Gastrocnemius medialis (tissue), 4 donors: ENCODE results near the gene MCM5. TPM values are rescaled to one million over a fixed set of nuclear protein-coding genes. Genes with fewer than 3 reads are reported as not detected.

Experiments used
- ATAC-seq, 2 donors: fragments of 150-250 bp; one replicate each; pipeline ENCODE4 v1.9.1; 2016
- DNase-seq, 2 donors: peaks; one replicate each; pipeline ENCODE4 v3.0.0-alpha.2; 2019
- H3K27ac ChIP-seq, 4 donors: fragments of 200-600 bp; sonication (generic); 1 replicate in 1 of 4; 2 replicates in 3 of 4; pipeline ENCODE4 v1.5.1; 2016 to 2018; ENCODE audit warnings: mild to moderate bottlenecking in 2 of 4, moderate library complexity in 1 of 4
- H3K27me3 ChIP-seq, 3 donors: fragments of 200-600 bp; sonication (generic) in 2 of 3; 1 replicate in 1 of 3; 2 replicates in 2 of 3; pipeline versions ENCODE4 v1.5.1 to v1.6.0; 2016 to 2019; ENCODE audit warnings: mild to moderate bottlenecking in 1 of 3, moderate library complexity in 1 of 3
- H3K36me3 ChIP-seq, 2 donors: fragments of 200-600 bp; sonication (generic) in 1 of 2; one replicate each; pipeline ENCODE4 v1.5.1; 2017 to 2018
- H3K4me1 ChIP-seq, 2 donors: fragments of 200-600 bp; sonication (generic) in 1 of 2; one replicate each; pipeline ENCODE4 v1.5.1; 2016 to 2017; ENCODE audit warnings: mild to moderate bottlenecking in 2 of 2
- H3K4me3 ChIP-seq, 4 donors: fragments of 200-600 bp; sonication (generic) in 3 of 4; 1 replicate in 1 of 4; 2 replicates in 3 of 4; pipeline ENCODE4 v1.5.1; 2016 to 2019; ENCODE audit warnings: mild to moderate bottlenecking in 2 of 4
- H3K9me3 ChIP-seq, 3 donors: fragments of 200-600 bp; sonication (generic) in 2 of 3; 1 replicate in 1 of 3; 2 replicates in 2 of 3; pipeline ENCODE4 v1.5.1; 2016 to 2019
- CTCF ChIP-seq, 5 experiments: fragments of 450-650 bp in 3 of 5; fragments of 200-600 bp in 2 of 5; sonication (generic) in 2 of 5; IDR thresholded peaks in 4 of 5; conservative IDR thresholded peaks in 1 of 5; 1 replicate in 4 of 5; 2 replicates in 1 of 5; pipeline ENCODE4 v1.5.1; 2016 to 2019; ENCODE audit warnings: antibody characterized with exemption in 5 of 5, mild to moderate bottlenecking in 3 of 5, moderate library complexity in 3 of 5
- POLR2A ChIP-seq, 2 donors: fragments of 450-650 bp; IDR thresholded peaks; one replicate each; pipeline ENCODE4 v1.6.1; 2017; ENCODE audit warnings: antibody characterized with exemption in 2 of 2, mild to moderate bottlenecking in 2 of 2, moderate library complexity in 2 of 2
- in situ Hi-C, 4 donors: fragments of 200-750 bp; cut with MboI; loops; one replicate each; pipeline versions ENCODE4 v1.15.0 to v1.8.0; 2017; ENCODE audit warnings: low sequenced_read_pairs in 4 of 4
- intact Hi-C: fragments of 100-400 bp; cut with DNase I; formaldehyde crosslinking; loops from one replicate; pipeline ENCODE4 v1.15.1; 2023; ENCODE audit warnings: low total_unique reads
- total RNA-seq, 4 donors: library from RNA; depleted of rRNA; stranded (reverse); fragments of >200 nt; gene quantifications; one replicate each; pipeline versions ENCODE4 v1.1.0 to v1.2.3, GENCODE V29; 2016

Gene MCM5
- total RNA-seq, 4 donors from 2014 or later, result 7.1 to 19.3 (median 14.9) TPM

GRCh38 chr22:35409783-35410662 lies 10.1 kb downstream of the MCM5 start:
- H3K9me3 ChIP-seq, result no peaks in the 10 kb centered on the region
- no peaks in the 10 kb centered on the region for H3K4me1 ChIP-seq
- H3K27ac ChIP-seq, result no peak overlapping the region
- no peaks in the 10 kb centered on the region for H3K27me3 ChIP-seq
- no peak for ATAC-seq
- H3K4me3 ChIP-seq, result no peak overlapping the region
- TF ChIP-seq POLR2A (IDR thresholded peaks at IDR 0.05) (no peak), CTCF (IDR thresholded peaks at IDR 0.05 in 4 of 5, conservative IDR thresholded peaks at IDR 0.05 in 1 of 5) (no peak)
- H3K36me3 ChIP-seq, result peaks cover 0 to 69% of the 10 kb centered on the region in 2 donors
- intact Hi-C loops, result no loop called here
- DNase-seq, result no peak
- in situ Hi-C loops, result no loop called here

GRCh38 chr22:35410663-35411034 lies 10.7 kb downstream of the MCM5 start:
- Histone ChIP-seq H3K4me3 (no peak overlapping the region), H3K27me3 (no peaks in the 10 kb centered on the region), H3K9me3 (no peaks in the 10 kb centered on the region), H3K36me3 (peaks cover 0 to 75% of the 10 kb centered on the region in 2 donors), H3K4me1 (no peaks in the 10 kb centered on the region), H3K27ac (no peak overlapping the region)
- TF ChIP-seq POLR2A (IDR thresholded peaks at IDR 0.05), result no peak
- no peak for TF ChIP-seq CTCF (IDR thresholded peaks at IDR 0.05 in 4 of 5, conservative IDR thresholded peaks at IDR 0.05 in 1 of 5)
- intact Hi-C loops, result no loop called here
- ATAC-seq (no peak), DNase-seq (no peak)
- in situ Hi-C loops, result no loop called here

- H3K9me3 ChIP-seq, result no peaks in the 10 kb centered on the region
- intact Hi-C loops (no loop called here), in situ Hi-C loops (no loop called here)
- H3K4me3 ChIP-seq, result no peak overlapping the region
- H3K36me3 ChIP-seq, result peaks cover 0 to 79% of the 10 kb centered on the region in 2 donors
- DNase-seq (no peak), ATAC-seq (no peak)
- no peaks in the 10 kb centered on the region for H3K27me3 ChIP-seq
- no peak for TF ChIP-seq CTCF (IDR thresholded peaks at IDR 0.05 in 4 of 5, conservative IDR thresholded peaks at IDR 0.05 in 1 of 5)
- no peak for TF ChIP-seq POLR2A (IDR thresholded peaks at IDR 0.05)
- H3K27ac ChIP-seq, result no peak overlapping the region
- no peaks in the 10 kb centered on the region for H3K4me1 ChIP-seq
Observed at GRCh38 chr22:35411102-35411501, 11.2 kb downstream of the MCM5 start.

- intact Hi-C loops, result no loop called here
- no peak for DNase-seq
Observed at GRCh38 chr22:35413624-35414023, 13.7 kb downstream of the MCM5 start.

More at GRCh38 chr22:35413624-35414023, 13.7 kb downstream of the MCM5 start:
- Histone ChIP-seq H3K27ac (no peak overlapping the region), H3K27me3 (no peaks in the 10 kb centered on the region), H3K9me3 (no peaks in the 10 kb centered on the region), H3K4me1 (no peaks in the 10 kb centered on the region), H3K36me3 (peaks cover 0 to 77% of the 10 kb centered on the region in 2 donors), H3K4me3 (no peak overlapping the region)
- no peak for ATAC-seq
- in situ Hi-C loops, result no loop called here
- TF ChIP-seq POLR2A (IDR thresholded peaks at IDR 0.05), result no peak
- no peak for TF ChIP-seq CTCF (IDR thresholded peaks at IDR 0.05 in 4 of 5, conservative IDR thresholded peaks at IDR 0.05 in 1 of 5)
